HepG2 (cell line): ENCODE results near the gene ATXN7L2. TPM values are rescaled to one million over a fixed set of nuclear protein-coding genes. Genes with fewer than 3 reads are reported as not detected.

Source experiments
- ATF2 ChIP-seq: sonication (generic); formaldehyde crosslinking; IDR thresholded peaks from 2 replicates; pipeline ENCODE4 v1.4.0; 2020; ENCODE audit warnings: missing genetic modification reagents
- DBP ChIP-seq: sonication (generic); formaldehyde crosslinking; IDR thresholded peaks from 2 replicates; pipeline ENCODE4 v1.4.0; 2020; ENCODE audit warnings: missing genetic modification reagents; ENCODE audit errors: not compliant biosample characterization
- KDM5B ChIP-seq: sonication (generic); formaldehyde crosslinking; IDR thresholded peaks from 2 replicates; pipeline ENCODE4 v1.4.0; 2020; ENCODE audit warnings: missing genetic modification reagents, mild to moderate bottlenecking, borderline replicate concordance
- MED8 ChIP-seq: sonication (generic); formaldehyde crosslinking; IDR thresholded peaks from 2 replicates; pipeline ENCODE4 v1.8.1; 2023; ENCODE audit warnings: mild to moderate bottlenecking, missing genetic modification reagents; ENCODE audit not compliant: insufficient replicate concordance
- PBX2 ChIP-seq: IDR thresholded peaks from 2 replicates; pipeline ENCODE4 v1.6.1; 2016; ENCODE audit warnings: control low read depth
- RAD21 ChIP-seq: fragments of 450-650 bp; formaldehyde crosslinking; IDR thresholded peaks from 2 replicates; pipeline ENCODE4 v1.5.0; 2020; ENCODE audit warnings: mild to moderate bottlenecking
- TAF1 ChIP-seq: sonication (generic); formaldehyde crosslinking; IDR thresholded peaks from 2 replicates; pipeline ENCODE4 v1.4.0; 2020; ENCODE audit warnings: missing genetic modification reagents
- ZBTB2 ChIP-seq: sonication (generic); formaldehyde crosslinking; IDR thresholded peaks from 2 replicates; pipeline ENCODE4 v1.8.0; 2022; ENCODE audit warnings: low read depth, missing genetic modification reagents
- ZBTB40 ChIP-seq, 2 experiments: fragments of 450-650 bp in 1 of 2; sonication (generic) in 1 of 2; formaldehyde crosslinking in 1 of 2; IDR thresholded peaks; 2 replicates each; pipeline versions ENCODE4 v1.6.1 to v1.8.0; 2016 to 2022; ENCODE audit warnings: antibody characterized with exemption in 1 of 2, mild to moderate bottlenecking in 1 of 2, missing genetic modification reagents in 1 of 2
- ZNF275 ChIP-seq: sonication (generic); formaldehyde crosslinking; IDR thresholded peaks from 2 replicates; pipeline ENCODE4 v1.8.0; 2022; ENCODE audit warnings: missing genetic modification reagents, mild to moderate bottlenecking, inconsistent platforms, borderline replicate concordance
- ZNF782 ChIP-seq: sonication (generic); formaldehyde crosslinking; IDR thresholded peaks from 2 replicates; pipeline ENCODE4 v1.4.0; 2020; ENCODE audit warnings: missing genetic modification reagents, mild to moderate bottlenecking, borderline replicate concordance
- polyA plus RNA-seq, 8 experiments: library from polyadenylated mRNA; depleted of rRNA in 3 of 8; stranded (reverse) in 7 of 8; unstranded in 1 of 8; fragments of >200 nt; fragmentation: Illumina TruSeq in 4 of 8; extraction: Trizol in 4 of 8; gene quantifications; 2 replicates each; pipeline versions ENCODE4 v1.2.1 to v1.2.3, GENCODE V29; 2011 to 2016; ENCODE audit warnings: low read depth in 4 of 8, missing spikeins in 1 of 8, mixed read lengths in 1 of 8; ENCODE audit not compliant: insufficient read depth in 1 of 8
- total RNA-seq, 5 experiments: library from RNA; depleted of rRNA; stranded (reverse); fragments of >200 nt; fragmentation: Illumina TruSeq; extraction: Trizol; gene quantifications; 2 replicates each; pipeline ENCODE4 v1.2.3, GENCODE V29; 2016; ENCODE audit warnings: low read depth in 1 of 5

Gene ATXN7L2
- total and polyA plus RNA-seq, 2 of the 13 experiments (the other 11 are each of a cell fraction or from before 2014, with no cell fraction given), result 2.7 to 2.8 TPM

GRCh38 chr1:109483672-109484518, at the start of gene ATXN7L2 (continued):
- peak; percentile 87; the same call in 1 of the 2 replicates for TF ChIP-seq ZNF782 (CRISPR knock-in tag)
- TF ChIP-seq ZBTB2 (CRISPR knock-in tag), result peak; percentile 71
- TF ChIP-seq ZNF275 (CRISPR knock-in tag), result no peak
- TF ChIP-seq KDM5B (CRISPR knock-in tag), result peak; percentile 82; the same call in 1 of the 2 replicates
- TF ChIP-seq RAD21, result peak; percentile 47; the same call in 1 of the 2 replicates
- peak; percentile 97 for TF ChIP-seq TAF1
- no peak for TF ChIP-seq ZBTB40 (IDR thresholded peaks at IDR 0.05)
- TF ChIP-seq ZBTB40 (CRISPR knock-in tag; IDR thresholded peaks at IDR 0.05), result peak; percentile 51; the same call in 1 of the 2 replicates
- no peak for TF ChIP-seq MED8 (CRISPR knock-in tag)
- 0 out of 2 replicates have a peak, but pooled peaks have one; percentile 33 for TF ChIP-seq ATF2 (CRISPR knock-in tag)
- no peak for TF ChIP-seq DBP
- TF ChIP-seq PBX2 (CRISPR knock-in tag), result no peak
